HepG2 (cell line): Measurements from ENCODE around the gene CASP12. TPM values are rescaled to one million over a fixed set of nuclear protein-coding genes. Genes with fewer than 3 reads are reported as not detected.
A peak's percentile ranks its signal among the peaks of the same experiment; 100 is the strongest.

Experiments used
- ATAC-seq: fragments of 200-7000 bp; cut with Tn5 transposase; 3 replicates; pipeline ENCODE4 v1.9.1; 2020; ENCODE audit warnings: mild to moderate bottlenecking, moderate library complexity
- BruUV-seq: library from RNA; stranded (reverse); fragments of 400-500 nt; replicated peaks from 2 replicates; lab custom pipeline; 2021; lab: Mats Ljungman, UMichigan
- CTCF ChIA-PET: fragments of 300-600 bp; formaldehyde crosslinking; extraction: SDS; loops from one replicate; lab custom pipeline; 2021; ENCODE audit warnings: low total read pairs, inconsistent platforms, low intra/inter-chr PET ratio; lab: Yijun Ruan, JAX
- POLR2A ChIA-PET: fragments of 350-600 bp; sonication (Branson Sonifier 250); formaldehyde crosslinking; loops from one replicate; lab custom pipeline; 2020; ENCODE audit warnings: antibody characterized with exemption, inconsistent platforms; lab: Yijun Ruan, JAX
- DNase-seq: peaks from one replicate; pipeline ENCODE4 v3.0.0-alpha.2; 2015; ENCODE audit warnings: low spot score
- FAIRE-seq: peaks from 3 replicates; lab custom pipeline; 2011; peaks lifted over from hg19 to GRCh38; lab: Jason Lieb, UNC
- H2AFZ ChIP-seq: one replicate; pipeline ENCODE4 v1.6.1; 2011; ENCODE audit warnings: low read length, inconsistent platforms
- H3K27ac ChIP-seq: fragments of 300-600 bp; 3 replicates; pipeline ENCODE4 v1.8.0; 2011; ENCODE audit warnings: mixed run types, mild to moderate bottlenecking, mixed read lengths, low read length, inconsistent platforms; ENCODE audit not compliant: insufficient read depth; ENCODE audit errors: extremely low read length
- H3K27me3 ChIP-seq, 2 experiments: fragments of 200-600 bp in 1 of 2; 2 replicates in 1 of 2; 3 replicates in 1 of 2; pipeline versions ENCODE4 v1.6.0 to v1.8.0; 2011; ENCODE audit warnings: low read length in 2 of 2, mild to moderate bottlenecking in 2 of 2, moderate library complexity in 2 of 2, inconsistent platforms in 1 of 2; ENCODE audit not compliant: insufficient read depth in 2 of 2, control insufficient read depth in 1 of 2
- H3K36me3 ChIP-seq, 2 experiments: fragments of 200-600 bp in 1 of 2; replicated peaks in 1 of 2; 2 replicates in 1 of 2; 3 replicates in 1 of 2; pipeline versions ENCODE4 v1.5.1 to v1.8.0; 2011; ENCODE audit warnings: low read length in 2 of 2, inconsistent platforms in 1 of 2; ENCODE audit not compliant: insufficient read depth in 2 of 2, control insufficient read depth in 1 of 2
- H3K4me1 ChIP-seq: 2 replicates; pipeline ENCODE4 v1.5.1; 2012; ENCODE audit warnings: low read length, inconsistent platforms; ENCODE audit not compliant: insufficient read depth
- H3K4me2 ChIP-seq: 2 replicates; pipeline ENCODE4 v1.6.0; 2011; ENCODE audit warnings: low read depth, low read length, inconsistent platforms
- H3K4me3 ChIP-seq, 3 experiments: fragments of 200-600 bp in 1 of 3; sonication (generic), shearing (Covaris generic) in 1 of 3; replicated peaks in 1 of 3; 2 replicates each; pipeline ENCODE4 v1.5.1; 2011 to 2016; ENCODE audit warnings: low read length in 3 of 3, inconsistent platforms in 2 of 3, low read depth in 2 of 3, mild to moderate bottlenecking in 2 of 3, control low read depth in 1 of 3, mixed read lengths in 1 of 3; ENCODE audit not compliant: insufficient read depth in 1 of 3
- H3K79me2 ChIP-seq: one replicate; pipeline ENCODE4 v1.6.1; 2011; ENCODE audit warnings: low read length, inconsistent platforms; ENCODE audit not compliant: insufficient read depth
- H3K9ac ChIP-seq: 2 replicates; pipeline ENCODE4 v1.6.0; 2011; ENCODE audit warnings: mild to moderate bottlenecking, low read depth, low read length, inconsistent platforms; ENCODE audit not compliant: insufficient read depth
- H3K9me3 ChIP-seq: 2 replicates; pipeline ENCODE4 v1.5.1; 2012; ENCODE audit warnings: mild to moderate bottlenecking, low read length
- H4K20me1 ChIP-seq: 2 replicates; pipeline ENCODE4 v1.6.0; 2011; ENCODE audit warnings: inconsistent platforms, mild to moderate bottlenecking, low read length, moderate library complexity; ENCODE audit not compliant: insufficient read depth
- ATAD3A ChIP-seq: sonication (generic); formaldehyde crosslinking; IDR thresholded peaks from 2 replicates; pipeline ENCODE4 v1.4.0; 2020; ENCODE audit warnings: missing genetic modification reagents
- ELF3 ChIP-seq: IDR thresholded peaks from 2 replicates; pipeline ENCODE4 v1.6.1; 2016; ENCODE audit warnings: missing genetic modification reagents, missing compliant biosample characterization
- MAFF ChIP-seq: IDR thresholded peaks from 2 replicates; pipeline ENCODE4 v1.6.1; 2011; ENCODE audit warnings: low read depth, low read length, improper control_type of control experiment
- MAFK ChIP-seq, 2 experiments: IDR thresholded peaks in 1 of 2; conservative IDR thresholded peaks in 1 of 2; 2 replicates each; pipeline ENCODE4 v1.6.1; 2011; ENCODE audit warnings: improper control_type of control experiment in 2 of 2, low read length in 2 of 2
- THAP11 ChIP-seq: IDR thresholded peaks from 2 replicates; pipeline ENCODE4 v1.6.1; 2016; ENCODE audit warnings: missing biosample characterization, missing genetic modification reagents
- ZNF598 ChIP-seq: sonication (generic); formaldehyde crosslinking; IDR thresholded peaks from 2 replicates; pipeline ENCODE4 v1.5.1; 2020; ENCODE audit warnings: mild to moderate bottlenecking, missing genetic modification reagents, borderline replicate concordance
- ZNF652 ChIP-seq: IDR thresholded peaks from 2 replicates; pipeline ENCODE4 v1.6.1; 2016; ENCODE audit warnings: low read depth, borderline replicate concordance
- ZNF776 ChIP-seq: sonication (generic); formaldehyde crosslinking; IDR thresholded peaks from 2 replicates; pipeline ENCODE4 v1.4.0; 2020; ENCODE audit warnings: mild to moderate bottlenecking, missing genetic modification reagents
- WGBS: methylation state at CpG from one replicate; pipeline ENCODE4 v1.1.6; 2017; ENCODE audit warnings: low lambda C conversion rate; 5-methylcytosine and 5-hydroxymethylcytosine counted together
- in situ Hi-C: cut with HindIII; loops from 2 replicates; pipeline ENCODE4 v1.10.0; 2017; ENCODE audit warnings: low pct_unique_long_range_greater_than_20kb; ENCODE audit not compliant: extremely low pct_ligation_motif_present
- intact Hi-C: fragments of 100-400 bp; cut with micrococcal nuclease; formaldehyde crosslinking; loops from one replicate; pipeline ENCODE4 v1.10.0; 2022; ENCODE audit not compliant: unreplicated experiment
- polyA plus RNA-seq, 8 experiments: library from polyadenylated mRNA; depleted of rRNA in 3 of 8; stranded (reverse) in 7 of 8; unstranded in 1 of 8; fragments of >200 nt; fragmentation: Illumina TruSeq in 4 of 8; extraction: Trizol in 4 of 8; gene quantifications; 2 replicates each; pipeline versions ENCODE4 v1.2.1 to v1.2.3, GENCODE V29; 2011 to 2016; ENCODE audit warnings: low read depth in 4 of 8, missing spikeins in 1 of 8, mixed read lengths in 1 of 8; ENCODE audit not compliant: insufficient read depth in 1 of 8
- total RNA-seq, 5 experiments: library from RNA; depleted of rRNA; stranded (reverse); fragments of >200 nt; fragmentation: Illumina TruSeq; extraction: Trizol; gene quantifications; 2 replicates each; pipeline ENCODE4 v1.2.3, GENCODE V29; 2016; ENCODE audit warnings: low read depth in 1 of 5
- TF ChIP-seq, protein P1 (sequence below): sonication (generic); formaldehyde crosslinking; IDR thresholded peaks from 2 replicates; pipeline ENCODE4 v1.4.0; 2020; ENCODE audit warnings: mild to moderate bottlenecking, missing genetic modification reagents
- TF ChIP-seq, protein P2 (sequence below): sonication (generic); formaldehyde crosslinking; IDR thresholded peaks from 2 replicates; pipeline ENCODE4 v1.4.0; 2020; ENCODE audit warnings: missing genetic modification reagents

CASP12 gene
- total and polyA plus RNA-seq, 2 of the 13 experiments (the other 11 are each of a cell fraction or from before 2014, with no cell fraction given), result not detected

DNA sequence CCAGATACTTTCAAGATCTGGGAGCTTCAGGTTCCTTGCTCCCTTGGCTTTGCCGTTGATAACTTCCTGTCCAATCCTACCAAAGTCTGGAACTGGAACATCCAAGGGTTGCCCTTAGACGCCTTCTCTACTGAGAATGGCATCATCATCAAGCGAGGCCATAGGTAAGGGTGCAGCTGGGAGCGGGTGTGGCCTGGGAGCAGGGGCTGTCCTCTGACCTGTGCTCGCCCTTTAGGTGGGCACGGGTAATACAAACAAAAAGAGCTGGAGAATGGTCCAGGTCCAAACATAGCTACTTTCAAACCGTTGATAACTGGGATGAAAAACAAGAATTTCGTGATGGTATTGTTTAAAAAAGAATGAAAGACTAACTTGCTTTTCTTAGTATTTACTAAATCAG lies 25.0 kb downstream of the CASP12 start (continued):
- TF ChIP-seq, protein P1, sequence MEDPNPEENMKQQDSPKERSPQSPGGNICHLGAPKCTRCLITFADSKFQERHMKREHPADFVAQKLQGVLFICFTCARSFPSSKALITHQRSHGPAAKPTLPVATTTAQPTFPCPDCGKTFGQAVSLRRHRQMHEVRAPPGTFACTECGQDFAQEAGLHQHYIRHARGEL (CRISPR knock-in tag), result no peak
- no peak for TF ChIP-seq ZNF776
- no peak for TF ChIP-seq ZNF598 (CRISPR knock-in tag)
- TF ChIP-seq ELF3 (CRISPR knock-in tag), result no peak
- TF ChIP-seq THAP11 (CRISPR knock-in tag), result no peak
- TF ChIP-seq ZNF652, result no peak
- TF ChIP-seq, protein P2, sequence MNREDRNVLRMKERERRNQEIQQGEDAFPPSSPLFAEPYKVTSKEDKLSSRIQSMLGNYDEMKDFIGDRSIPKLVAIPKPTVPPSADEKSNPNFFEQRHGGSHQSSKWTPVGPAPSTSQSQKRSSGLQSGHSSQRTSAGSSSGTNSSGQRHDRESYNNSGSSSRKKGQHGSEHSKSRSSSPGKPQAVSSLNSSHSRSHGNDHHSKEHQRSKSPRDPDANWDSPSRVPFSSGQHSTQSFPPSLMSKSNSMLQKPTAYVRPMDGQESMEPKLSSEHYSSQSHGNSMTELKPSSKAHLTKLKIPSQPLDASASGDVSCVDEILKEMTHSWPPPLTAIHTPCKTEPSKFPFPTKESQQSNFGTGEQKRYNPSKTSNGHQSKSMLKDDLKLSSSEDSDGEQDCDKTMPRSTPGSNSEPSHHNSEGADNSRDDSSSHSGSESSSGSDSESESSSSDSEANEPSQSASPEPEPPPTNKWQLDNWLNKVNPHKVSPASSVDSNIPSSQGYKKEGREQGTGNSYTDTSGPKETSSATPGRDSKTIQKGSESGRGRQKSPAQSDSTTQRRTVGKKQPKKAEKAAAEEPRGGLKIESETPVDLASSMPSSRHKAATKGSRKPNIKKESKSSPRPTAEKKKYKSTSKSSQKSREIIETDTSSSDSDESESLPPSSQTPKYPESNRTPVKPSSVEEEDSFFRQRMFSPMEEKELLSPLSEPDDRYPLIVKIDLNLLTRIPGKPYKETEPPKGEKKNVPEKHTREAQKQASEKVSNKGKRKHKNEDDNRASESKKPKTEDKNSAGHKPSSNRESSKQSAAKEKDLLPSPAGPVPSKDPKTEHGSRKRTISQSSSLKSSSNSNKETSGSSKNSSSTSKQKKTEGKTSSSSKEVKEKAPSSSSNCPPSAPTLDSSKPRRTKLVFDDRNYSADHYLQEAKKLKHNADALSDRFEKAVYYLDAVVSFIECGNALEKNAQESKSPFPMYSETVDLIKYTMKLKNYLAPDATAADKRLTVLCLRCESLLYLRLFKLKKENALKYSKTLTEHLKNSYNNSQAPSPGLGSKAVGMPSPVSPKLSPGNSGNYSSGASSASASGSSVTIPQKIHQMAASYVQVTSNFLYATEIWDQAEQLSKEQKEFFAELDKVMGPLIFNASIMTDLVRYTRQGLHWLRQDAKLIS (CRISPR knock-in tag), result no peak

DNA sequence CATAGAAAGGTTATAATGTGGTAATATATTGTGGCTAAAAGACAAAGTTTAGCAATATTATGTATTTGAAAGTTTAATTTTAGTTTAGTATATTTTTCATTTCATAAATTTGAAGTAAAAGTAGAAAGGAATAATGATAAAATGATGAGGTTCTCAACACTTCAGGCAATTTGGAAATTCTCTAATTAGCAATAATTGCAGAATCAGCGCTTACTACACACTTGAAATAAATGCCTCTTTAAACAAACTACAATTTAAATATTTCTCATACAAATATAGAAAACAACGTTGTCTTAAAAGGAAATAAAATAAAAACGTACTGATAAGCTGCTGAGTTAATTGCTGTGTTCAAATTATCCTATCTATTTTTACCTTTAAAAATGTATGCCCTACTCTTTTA lies 25.9 kb downstream of the CASP12 start:
- DNase-seq (no peak), ATAC-seq (no peak), FAIRE-seq (no peak)
- no peaks in the 10 kb centered on the region for H4K20me1 ChIP-seq
- no peaks in the 10 kb centered on the region for H3K36me3 ChIP-seq
- BruUV-seq, result no TSS peak
- H3K9ac ChIP-seq, result no peak overlapping the region
- no peak overlapping the region for H2AFZ ChIP-seq
- TF ChIP-seq MAFF, result peak; percentile 59
- peak; percentile 39 to 75; a peak in 3 of 4 replicates for TF ChIP-seq MAFK (conservative IDR thresholded peaks at IDR 0.05 in 1 of 2, IDR thresholded peaks at IDR 0.05 in 1 of 2; ENCODE audit: low read length in 2 of 2)
- TF ChIP-seq ATAD3A (CRISPR knock-in tag), result no peak
- WGBS, result 17% methylated on average over 3 of the region's 3 CpGs
- no peak overlapping the region for H3K27ac ChIP-seq
- no peak overlapping the region for H3K4me2 ChIP-seq
- H3K4me3 ChIP-seq, result no peak overlapping the region
- in situ Hi-C loops (no loop called here), intact Hi-C loops (no loop called here)
- no peaks in the 10 kb centered on the region for H3K9me3 ChIP-seq
- no peaks in the 10 kb centered on the region for H3K27me3 ChIP-seq
- ChIA-PET POLR2A (no interaction called here), CTCF (no interaction called here)
- no peaks in the 10 kb centered on the region for H3K79me2 ChIP-seq
- H3K4me1 ChIP-seq, result no peaks in the 10 kb centered on the region
